ENCODE results near the gene C4B. TPM values are rescaled to one million over a fixed set of nuclear protein-coding genes. Genes with fewer than 3 reads are reported as not detected.
"Not testable (repeated sequence)": the region's sequence is repeated elsewhere in the genome, so short reads cannot be mapped to it uniquely, and the experiment has no call there.

Gene C4B
- total and polyA plus RNA-seq, 2 donors (not counting 1 experiment from before 2014, with no cell fraction given): 4.7 to 7.4 TPM

- ATAC-seq (ENCODE audit: low read depth): not testable (repeated sequence)
Observed at GRCh38 chr6:32055756-32056155, 41.2 kb downstream of the C4B start.

GRCh38 chr6:32056254-32056653 lies 41.7 kb downstream of the C4B start:
- H3K36me3 ChIP-seq (replicated peaks in 1 of 2; ENCODE audit: control extremely low read depth in 1 of 2, control insufficient read depth in 1 of 2, extremely low read depth in 1 of 2, insufficient read depth in 2 of 2, low read length in 1 of 2): no peaks in the 10 kb centered on the region
- no peak overlapping the region for H2AFZ ChIP-seq (ENCODE audit: insufficient read depth, low read depth, low read length, poor library complexity, severe bottlenecking)
- no peak overlapping the region for H3K9ac ChIP-seq (ENCODE audit: low read length)
- no peak overlapping the region for H3K27ac Mint-ChIP-seq
- intact Hi-C loops (cut with micrococcal nuclease): no loop called here
- TF ChIP-seq CTCF (IDR thresholded peaks at IDR 0.05) (no peak), EZH2 (IDR thresholded peaks at IDR 0.05; ENCODE audit: borderline replicate concordance, insufficient read depth, low read depth, low read length, poor library complexity, severe bottlenecking) (no peak)
- DNase-seq (no peak), ATAC-seq (ENCODE audit: low read depth) (no peak)
- POLR2A ChIA-PET: no interaction called here
- H3K27ac ChIP-seq (ENCODE audit: low read length in 2 of 2): no peak overlapping the region
- no peak overlapping the region for H3K4me2 ChIP-seq (replicated peaks; ENCODE audit: low read depth, low read length, poor library complexity, severe bottlenecking)
- no peaks in the 10 kb centered on the region for H3K9me3 ChIP-seq (ENCODE audit: control extremely low read depth in 1 of 3, control insufficient read depth in 2 of 3, insufficient read depth in 1 of 3, low read length in 2 of 3)
- no peak overlapping the region for H3K4me3 Mint-ChIP-seq
- H4K20me1 ChIP-seq (ENCODE audit: control insufficient read depth, insufficient read depth, low read length, poor library complexity, severe bottlenecking): no peaks in the 10 kb centered on the region
- WGBS (ENCODE audit: insufficient coverage): 96% methylated on average over 5 of the region's 7 CpGs
- H3K27me3 Mint-ChIP-seq: peaks cover 23% of the 10 kb centered on the region
- CTCF ChIA-PET: no interaction called here
- H3K79me2 ChIP-seq (ENCODE audit: control insufficient read depth, insufficient read depth, low read length): no peaks in the 10 kb centered on the region
- no peaks in the 10 kb centered on the region for H3K4me1 Mint-ChIP-seq
- no peaks in the 10 kb centered on the region for H3K4me1 ChIP-seq (ENCODE audit: control insufficient read depth in 2 of 2, insufficient read depth in 2 of 2, low read length in 2 of 2)
- no peaks in the 10 kb centered on the region for H3K27me3 ChIP-seq (replicated peaks in 1 of 4; ENCODE audit: control extremely low read depth in 1 of 4, control insufficient read depth in 3 of 4, insufficient read depth in 4 of 4, low read length in 3 of 4)
- H3K9me3 Mint-ChIP-seq (ENCODE audit: insufficient read depth): no peaks in the 10 kb centered on the region
- H3K4me3 ChIP-seq (ENCODE audit: control extremely low read depth in 1 of 5, extremely low read depth in 1 of 5, insufficient read depth in 1 of 5, low read depth in 2 of 5, low read length in 4 of 5): no peak overlapping the region

More at GRCh38 chr6:32055756-32056155, 41.2 kb downstream of the C4B start:
- H3K36me3 ChIP-seq (replicated peaks in 1 of 2; ENCODE audit: control extremely low read depth in 1 of 2, control insufficient read depth in 1 of 2, extremely low read depth in 1 of 2, insufficient read depth in 2 of 2, low read length in 1 of 2); H3K4me3 ChIP-seq (ENCODE audit: control extremely low read depth in 1 of 5, extremely low read depth in 1 of 5, insufficient read depth in 1 of 5, low read depth in 2 of 5, low read length in 4 of 5); CTCF ChIA-PET; H3K4me3 Mint-ChIP-seq; POLR2A ChIA-PET; DNase-seq; H3K79me2 ChIP-seq (ENCODE audit: control insufficient read depth, insufficient read depth, low read length); H3K27ac Mint-ChIP-seq; H3K9me3 Mint-ChIP-seq (ENCODE audit: insufficient read depth); H4K20me1 ChIP-seq (ENCODE audit: control insufficient read depth, insufficient read depth, low read length, poor library complexity, severe bottlenecking); H3K27ac ChIP-seq (ENCODE audit: low read length in 2 of 2); H3K4me1 ChIP-seq (ENCODE audit: control insufficient read depth in 2 of 2, insufficient read depth in 2 of 2, low read length in 2 of 2); H3K27me3 ChIP-seq (replicated peaks in 1 of 4; ENCODE audit: control extremely low read depth in 1 of 4, control insufficient read depth in 3 of 4, insufficient read depth in 4 of 4, low read length in 3 of 4); H3K9me3 ChIP-seq (ENCODE audit: control extremely low read depth in 1 of 3, control insufficient read depth in 2 of 3, insufficient read depth in 1 of 3, low read length in 2 of 3); intact Hi-C loops (cut with micrococcal nuclease); H3K4me1 Mint-ChIP-seq; H3K9ac ChIP-seq (ENCODE audit: low read length); H3K4me2 ChIP-seq (replicated peaks; ENCODE audit: low read depth, low read length, poor library complexity, severe bottlenecking); H2AFZ ChIP-seq (ENCODE audit: insufficient read depth, low read depth, low read length, poor library complexity, severe bottlenecking): not testable (repeated sequence)
- peaks cover 27% of the 10 kb centered on the region for H3K27me3 Mint-ChIP-seq
- 96% methylated on average over 19 of the region's 21 CpGs for WGBS (ENCODE audit: insufficient coverage)
